ENCODE data around the gene ZBTB20.

ZBTB20 gene

DNA sequence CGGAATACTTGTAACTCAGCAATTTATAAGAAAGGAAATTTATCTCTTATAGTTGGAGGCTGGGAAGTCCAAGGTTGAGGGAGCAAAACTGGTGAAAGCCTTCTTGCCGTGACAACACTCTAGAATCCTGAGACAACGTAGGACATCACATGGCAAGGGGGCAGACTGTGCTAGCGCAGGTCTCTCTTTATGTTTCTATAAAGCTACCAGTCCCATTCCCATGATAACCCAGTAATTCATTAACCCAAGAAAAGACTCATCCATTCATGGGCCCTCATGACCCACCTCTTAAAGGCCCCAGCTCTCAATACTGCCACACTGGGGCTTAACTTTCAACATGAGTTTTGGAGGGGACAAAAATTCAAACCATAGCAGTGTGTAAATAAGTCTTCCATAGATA is 260.2 kb downstream of the ZBTB20 start:
- TF ChIP-seq, protein P1, sequence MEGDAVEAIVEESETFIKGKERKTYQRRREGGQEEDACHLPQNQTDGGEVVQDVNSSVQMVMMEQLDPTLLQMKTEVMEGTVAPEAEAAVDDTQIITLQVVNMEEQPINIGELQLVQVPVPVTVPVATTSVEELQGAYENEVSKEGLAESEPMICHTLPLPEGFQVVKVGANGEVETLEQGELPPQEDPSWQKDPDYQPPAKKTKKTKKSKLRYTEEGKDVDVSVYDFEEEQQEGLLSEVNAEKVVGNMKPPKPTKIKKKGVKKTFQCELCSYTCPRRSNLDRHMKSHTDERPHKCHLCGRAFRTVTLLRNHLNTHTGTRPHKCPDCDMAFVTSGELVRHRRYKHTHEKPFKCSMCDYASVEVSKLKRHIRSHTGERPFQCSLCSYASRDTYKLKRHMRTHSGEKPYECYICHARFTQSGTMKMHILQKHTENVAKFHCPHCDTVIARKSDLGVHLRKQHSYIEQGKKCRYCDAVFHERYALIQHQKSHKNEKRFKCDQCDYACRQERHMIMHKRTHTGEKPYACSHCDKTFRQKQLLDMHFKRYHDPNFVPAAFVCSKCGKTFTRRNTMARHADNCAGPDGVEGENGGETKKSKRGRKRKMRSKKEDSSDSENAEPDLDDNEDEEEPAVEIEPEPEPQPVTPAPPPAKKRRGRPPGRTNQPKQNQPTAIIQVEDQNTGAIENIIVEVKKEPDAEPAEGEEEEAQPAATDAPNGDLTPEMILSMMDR (conservative IDR thresholded peaks at IDR 0.05; ENCODE audit: low read depth): no peak
- H3K27ac ChIP-seq: no peak overlapping the region
- CTCF ChIA-PET: interaction anchor here (0.6 kb wide), 1 partner anchor 29 kb away, joined by 4 read pairs; no protein-coding TSS in a partner anchor
- POLR2A ChIA-PET (ENCODE audit: low non-redundant PET): no interaction called here
- DNase-seq (ENCODE audit: low spot score): no peak

DNA sequence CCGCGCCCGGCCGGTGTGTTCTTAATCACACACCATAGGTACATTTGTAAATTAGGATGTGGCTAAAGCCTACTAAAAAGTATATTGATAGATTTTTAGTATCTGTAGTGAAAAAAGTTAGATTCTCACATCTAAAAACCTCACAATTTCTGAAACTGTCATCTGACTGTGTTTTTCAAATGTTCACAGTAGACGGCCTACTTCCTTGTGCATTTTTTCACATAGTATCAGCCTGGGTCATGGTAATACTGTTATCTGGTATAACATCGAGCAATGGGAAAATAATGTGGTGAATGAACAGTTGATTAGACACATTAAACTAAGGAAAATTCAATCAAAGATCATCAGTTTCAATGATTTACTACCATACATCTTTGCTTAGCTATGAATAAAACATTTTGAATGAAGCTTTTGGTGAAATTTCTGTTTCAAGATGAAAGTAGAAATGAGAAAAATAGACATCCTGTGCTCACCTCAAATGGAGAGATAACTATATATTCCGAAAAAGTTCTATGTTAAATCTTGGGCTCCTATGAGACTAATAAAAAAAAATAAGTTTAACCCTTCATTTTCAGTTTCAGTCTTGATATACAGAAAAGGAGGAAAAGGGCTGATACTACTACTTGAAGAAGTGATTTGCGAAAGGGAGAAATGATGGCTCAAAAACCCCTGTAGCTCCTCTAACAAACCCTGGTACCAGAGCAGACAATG is 262.7 kb downstream of the ZBTB20 start:
- ChIA-PET CTCF (interaction anchor here (0.6 kb wide), 1 partner anchor 36 kb away, joined by 3 read pairs; no protein-coding TSS in a partner anchor), POLR2A (ENCODE audit: low non-redundant PET) (no interaction called here)
- TF ChIP-seq, protein P1 (conservative IDR thresholded peaks at IDR 0.05; ENCODE audit: low read depth): no peak
- H3K27ac ChIP-seq: no peak overlapping the region
- no peak for DNase-seq (ENCODE audit: low spot score)

DNA sequence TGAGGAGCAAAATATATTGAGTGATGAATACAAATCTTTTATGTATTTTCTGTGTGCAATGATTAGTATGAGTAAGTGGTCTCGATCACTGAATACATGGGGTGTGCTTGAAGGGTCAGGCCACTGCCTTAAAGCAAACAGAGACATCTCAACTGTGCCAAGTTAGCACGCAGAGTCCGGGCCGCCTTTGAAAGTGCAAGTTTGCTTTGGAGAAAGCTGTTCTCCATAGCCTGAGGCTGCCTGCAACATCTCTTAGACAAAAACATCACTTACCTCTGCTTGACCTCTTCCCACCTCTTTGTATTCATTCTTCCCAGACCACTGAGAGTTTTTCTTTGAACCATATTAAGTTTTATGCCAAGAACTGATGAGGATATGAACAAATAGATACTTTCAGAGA is 267.0 kb downstream of the ZBTB20 start:
- POLR2A ChIA-PET (ENCODE audit: low non-redundant PET): no interaction called here
- TF ChIP-seq, protein P1 (conservative IDR thresholded peaks at IDR 0.05; ENCODE audit: low read depth): no peak
- CTCF ChIA-PET: no interaction called here
- no peak for DNase-seq (ENCODE audit: low spot score)
- no peak overlapping the region for H3K27ac ChIP-seq

DNA sequence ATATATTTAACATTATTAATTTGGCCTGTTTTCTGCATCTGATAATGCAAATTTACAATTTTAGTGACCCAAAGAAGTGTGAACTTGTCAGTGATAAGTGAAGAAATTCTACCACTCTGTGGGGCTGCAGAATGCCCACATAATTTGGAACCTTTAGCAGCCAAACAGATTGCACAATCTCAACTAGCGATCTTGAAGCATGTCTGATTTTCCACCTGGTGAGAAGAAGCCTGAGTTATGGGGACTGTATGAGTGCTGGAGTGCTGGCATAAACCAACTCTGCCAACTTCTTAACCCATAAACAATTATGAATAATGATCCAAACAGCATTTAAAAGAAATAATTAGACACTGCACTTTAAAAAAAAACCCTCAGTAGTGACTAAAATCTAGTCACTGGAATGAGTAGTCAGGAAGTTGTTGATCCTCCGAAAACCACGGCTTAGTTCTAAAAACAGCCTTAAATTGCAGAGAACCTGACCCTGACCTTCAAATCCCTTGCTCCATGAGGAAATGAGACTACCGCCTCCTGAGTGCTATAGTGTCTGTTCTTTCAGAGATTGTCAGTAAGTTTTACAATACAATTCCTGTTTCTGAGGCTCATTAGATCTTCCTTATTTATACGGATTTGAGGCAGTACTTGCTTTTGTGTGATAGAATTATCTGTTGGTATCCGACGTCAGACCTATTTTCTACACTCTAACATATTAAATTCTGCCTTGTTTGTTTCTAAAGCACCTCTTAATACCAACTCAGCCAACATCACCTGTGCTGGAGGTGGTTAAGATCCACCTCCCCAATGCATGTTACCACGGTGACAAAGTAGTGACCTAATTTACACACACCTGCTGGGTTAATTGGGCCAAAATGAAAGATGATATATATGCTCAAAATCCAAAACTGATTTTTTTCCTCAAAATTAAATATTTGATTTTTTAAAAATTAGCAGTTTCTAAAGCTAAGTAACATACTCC is 267.7 kb downstream of the ZBTB20 start:
- ChIA-PET POLR2A (ENCODE audit: low non-redundant PET) (no interaction called here), CTCF (no interaction called here)
- DNase-seq (ENCODE audit: low spot score): peak; percentile 6
- no peak overlapping the region for H3K27ac ChIP-seq
- TF ChIP-seq, protein P1 (conservative IDR thresholded peaks at IDR 0.05; ENCODE audit: low read depth): no peak

DNA sequence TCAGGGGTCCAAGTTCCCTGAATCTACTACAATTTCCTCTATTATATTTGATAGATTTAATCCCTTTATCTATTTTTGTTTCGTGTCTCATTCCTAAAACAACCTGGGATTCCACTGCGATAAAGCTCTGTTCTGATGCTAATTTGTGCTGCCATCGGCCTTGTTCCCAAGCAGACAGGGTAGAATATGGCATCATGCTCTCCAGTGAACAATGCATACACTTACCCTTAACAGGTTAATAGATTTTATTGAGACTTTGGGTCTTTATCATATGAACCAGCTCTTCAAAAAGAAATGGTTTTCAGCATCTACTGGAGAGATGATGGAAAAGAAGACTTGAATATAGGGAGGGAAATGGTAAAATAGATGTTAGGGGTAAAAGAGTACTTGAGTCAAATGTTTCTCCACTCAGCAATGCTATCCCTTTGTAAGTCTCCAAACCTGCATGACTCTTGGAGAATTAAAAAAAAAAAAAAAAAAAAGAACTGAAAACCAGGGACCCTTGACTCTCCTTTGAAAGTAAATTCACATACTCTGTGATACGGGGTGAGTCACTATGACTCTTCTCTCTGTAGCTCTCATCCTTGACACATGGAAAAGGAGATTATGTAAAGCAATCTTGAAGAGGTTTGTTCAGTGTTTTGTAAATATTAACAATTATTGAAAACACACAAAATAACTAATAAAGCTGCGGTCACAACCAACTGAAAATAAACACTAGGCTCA is 268.8 kb downstream of the ZBTB20 start:
- no peak overlapping the region for H3K27ac ChIP-seq
- DNase-seq (ENCODE audit: low spot score): peak; percentile 10
- ChIA-PET POLR2A (ENCODE audit: low non-redundant PET) (no interaction called here), CTCF (no interaction called here)
- TF ChIP-seq, protein P1 (conservative IDR thresholded peaks at IDR 0.05; ENCODE audit: low read depth): no peak

Measured in RWPE1 (cell line).